HUES48 (cell line): ENCODE results near the gene ZNF213.
"Not testable (repeated sequence)": the region's sequence is repeated elsewhere in the genome, so short reads cannot be mapped to it uniquely, and the experiment has no call there.

ENCODE experiments used
- H3K27ac ChIP-seq: one replicate; pipeline ENCODE4 v1.7.0; 2013; ENCODE audit warnings: low read depth, low read length, inconsistent platforms
- H3K27me3 ChIP-seq: 2 replicates; pipeline ENCODE4 v1.6.1; 2013; ENCODE audit warnings: mild to moderate bottlenecking, low read length; ENCODE audit not compliant: control insufficient read depth, insufficient read depth
- H3K36me3 ChIP-seq: 2 replicates; pipeline ENCODE4 v1.6.1; 2013; ENCODE audit warnings: low read length; ENCODE audit not compliant: control insufficient read depth, insufficient read depth
- H3K4me1 ChIP-seq: 2 replicates; pipeline ENCODE4 v1.6.1; 2013; ENCODE audit warnings: mild to moderate bottlenecking, low read length; ENCODE audit not compliant: control insufficient read depth, insufficient read depth
- H3K4me3 ChIP-seq: 2 replicates; pipeline ENCODE4 v1.5.1; 2013; ENCODE audit warnings: mild to moderate bottlenecking, low read depth, low read length
- H3K9ac ChIP-seq: 2 replicates; pipeline ENCODE4 v1.6.1; 2013; ENCODE audit warnings: mild to moderate bottlenecking, low read depth, low read length, moderate library complexity
- H3K9me3 ChIP-seq: 2 replicates; pipeline ENCODE4 v1.6.1; 2013; ENCODE audit warnings: low read length; ENCODE audit not compliant: control insufficient read depth, insufficient read depth

ZNF213 gene

DNA sequence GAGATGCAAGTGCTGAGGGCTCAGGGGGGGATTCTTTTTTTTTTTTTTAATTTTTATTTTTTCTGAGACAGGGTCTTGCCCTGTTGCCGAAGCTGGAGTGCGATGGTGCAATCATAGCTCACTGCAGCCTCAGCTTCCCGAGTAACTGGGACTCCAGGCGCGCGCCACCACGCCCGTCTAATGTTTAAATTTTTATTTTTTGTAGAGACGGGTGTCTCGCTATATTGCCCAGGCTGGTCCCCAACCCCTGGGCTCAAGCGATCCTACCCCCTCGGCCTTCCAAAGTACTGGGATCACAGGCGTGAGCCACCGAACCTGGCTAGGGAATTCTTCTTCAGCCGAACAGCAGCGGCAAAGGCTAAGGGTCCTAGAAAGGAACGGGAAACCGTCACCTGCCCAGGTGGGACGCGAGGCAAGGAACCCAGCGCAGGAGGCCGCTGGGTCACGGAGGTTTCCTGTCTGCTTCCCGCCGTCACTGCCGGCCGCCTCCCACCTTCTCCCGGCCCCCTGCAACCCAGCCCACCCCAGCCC lies 39.9 kb downstream of the ZNF213 start:
- H3K9ac ChIP-seq, result no peak overlapping the region
- H3K27me3 ChIP-seq, result peaks cover 22% of the 10 kb centered on the region
- peak overlapping the region; percentile 62 for H3K4me3 ChIP-seq

DNA sequence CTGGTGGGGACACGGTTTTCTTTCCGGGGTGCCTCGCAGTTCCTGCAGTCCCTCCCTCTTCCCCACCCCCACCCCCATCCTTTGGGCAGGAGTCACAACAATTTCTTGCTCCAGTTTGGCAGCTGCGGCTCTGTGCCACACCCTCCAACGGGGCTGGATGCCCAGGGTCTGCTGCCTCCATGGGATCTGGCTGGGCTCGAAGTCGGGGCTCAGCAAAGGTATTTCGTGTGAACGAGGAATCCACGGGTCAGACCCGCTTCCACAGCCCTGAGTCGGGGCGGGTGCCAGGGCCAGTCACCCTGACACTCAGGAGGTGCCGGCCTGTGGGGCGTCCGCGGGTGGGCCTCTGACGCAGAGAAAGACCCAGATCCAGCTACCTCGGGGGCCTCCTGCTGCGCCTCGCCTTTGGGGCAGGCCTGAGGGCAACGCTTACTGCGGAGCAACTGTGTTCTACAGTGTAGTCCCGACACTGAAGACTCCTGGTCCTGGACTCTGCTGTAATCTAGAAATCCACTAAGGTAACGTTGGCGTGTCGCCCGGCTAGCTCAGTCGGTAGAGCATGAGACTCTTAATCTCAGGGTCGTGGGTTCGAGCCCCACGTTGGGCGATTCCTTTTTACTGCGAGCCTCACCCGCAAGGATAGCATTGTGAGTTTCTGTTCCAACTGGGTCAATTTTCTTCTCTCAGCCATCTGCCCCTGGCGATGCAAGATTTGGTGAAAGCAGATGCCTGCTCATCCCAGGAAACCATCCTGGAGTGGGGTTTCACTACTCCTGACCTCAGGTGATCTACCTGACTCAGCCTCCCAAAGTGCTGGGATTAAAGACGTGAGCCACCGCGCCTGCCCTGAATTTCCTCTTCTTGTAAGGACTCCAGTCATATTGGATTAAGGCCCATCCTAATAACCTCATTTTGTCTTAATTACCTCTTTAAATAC lies 40.6 kb downstream of the ZNF213 start:
- Histone ChIP-seq H3K36me3 (no peaks in the 10 kb centered on the region), H3K27me3 (peaks cover 15% of the 10 kb centered on the region), H3K4me3 (peak overlapping the region; percentile 62), H3K4me1 (peaks cover 4% of the 10 kb centered on the region; the same call in 1 of the 2 replicates), H3K9me3 (no peaks in the 10 kb centered on the region), H3K27ac (no peak overlapping the region), H3K9ac (no peak overlapping the region)

More for the DNA sequence above, 39.9 kb downstream of the ZNF213 start:
- Histone ChIP-seq H3K4me1 (peaks cover 4% of the 10 kb centered on the region; the same call in 1 of the 2 replicates), H3K9me3 (no peaks in the 10 kb centered on the region), H3K36me3 (no peaks in the 10 kb centered on the region), H3K27ac (no peak overlapping the region)

DNA sequence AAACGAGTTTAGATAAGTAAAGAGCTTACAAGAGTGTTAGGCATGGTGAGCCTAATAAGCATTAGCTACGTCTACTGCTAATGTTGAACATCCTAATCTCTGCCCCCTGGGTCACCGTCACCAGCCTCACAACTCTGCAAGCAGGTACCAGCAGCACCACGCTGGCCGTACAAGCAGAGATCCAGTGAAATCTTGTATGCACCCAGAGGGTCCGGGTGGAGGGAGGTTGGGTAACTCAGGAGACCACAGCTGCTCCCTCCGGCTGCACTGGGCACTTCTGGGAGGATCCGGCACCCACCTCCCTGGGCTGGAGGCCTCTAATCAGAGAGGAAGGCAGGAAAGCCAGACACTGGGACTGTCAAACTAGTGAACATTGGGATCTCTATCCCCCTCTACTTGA lies 44.8 kb downstream of the ZNF213 start:
- Histone ChIP-seq H3K9me3 (no peaks in the 10 kb centered on the region), H3K27me3 (peaks cover 22% of the 10 kb centered on the region), H3K36me3 (no peaks in the 10 kb centered on the region), H3K9ac (no peak overlapping the region), H3K27ac (no peak overlapping the region), H3K4me1 (no peaks in the 10 kb centered on the region), H3K4me3 (no peak overlapping the region)

DNA sequence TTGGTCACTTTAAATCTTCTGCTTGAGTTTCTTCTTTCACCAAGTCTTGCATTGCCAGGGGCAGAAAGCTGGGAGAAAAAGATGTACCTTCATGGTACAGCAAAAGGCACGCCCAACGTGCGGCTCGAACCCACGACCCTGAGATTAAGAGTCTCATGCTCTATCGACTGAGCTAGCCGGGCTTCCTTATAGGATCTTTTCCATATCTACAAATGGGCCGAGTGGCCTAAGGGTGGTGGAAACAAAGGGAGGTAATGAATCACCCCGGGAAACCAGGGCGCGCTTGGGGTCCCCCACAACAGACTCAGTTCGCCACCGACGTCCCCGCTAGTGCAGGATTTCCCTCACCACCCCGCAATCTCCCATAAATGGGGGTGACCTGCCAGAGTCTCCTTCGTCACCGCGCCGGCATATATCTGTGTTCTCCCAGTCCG lies 45.6 kb downstream of the ZNF213 start:
- Histone ChIP-seq H3K4me1 (no peaks in the 10 kb centered on the region), H3K4me3 (peak overlapping the region; percentile 61), H3K9ac (no peak overlapping the region), H3K9me3 (no peaks in the 10 kb centered on the region), H3K27me3 (peaks cover 20% of the 10 kb centered on the region), H3K27ac (no peak overlapping the region), H3K36me3 (no peaks in the 10 kb centered on the region)

DNA sequence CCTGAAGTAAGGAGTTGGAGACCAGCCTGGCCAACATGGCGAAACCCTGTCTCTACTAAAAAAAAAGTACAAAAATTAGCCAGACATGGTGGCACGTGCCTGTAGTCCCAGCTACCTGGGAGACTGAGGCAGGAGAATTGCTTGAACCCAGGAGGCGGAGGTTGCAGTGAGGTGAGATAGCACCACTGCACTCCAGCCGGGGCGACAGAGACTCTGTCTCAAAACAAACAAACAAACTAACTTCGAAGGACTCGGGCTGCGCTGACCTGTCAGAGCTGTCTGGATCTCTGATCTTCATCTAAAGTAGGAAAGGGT lies 47.4 kb downstream of the ZNF213 start:
- not testable (repeated sequence) for H3K9ac ChIP-seq, H3K27ac ChIP-seq, H3K9me3 ChIP-seq, H3K4me1 ChIP-seq, H3K36me3 ChIP-seq
- peak overlapping the region; percentile 82; the same call in 1 of the 2 replicates for H3K4me3 ChIP-seq
- peaks cover 20% of the 10 kb centered on the region for H3K27me3 ChIP-seq

GRCh38 chr16:3182608-3183444 lies 48.0 kb downstream of the ZNF213 start:
- Histone ChIP-seq H3K27ac (no peak overlapping the region), H3K27me3 (peaks cover 20% of the 10 kb centered on the region), H3K9ac (no peak overlapping the region), H3K9me3 (no peaks in the 10 kb centered on the region), H3K4me3 (peak overlapping the region; percentile 82), H3K4me1 (no peaks in the 10 kb centered on the region), H3K36me3 (no peaks in the 10 kb centered on the region)

DNA sequence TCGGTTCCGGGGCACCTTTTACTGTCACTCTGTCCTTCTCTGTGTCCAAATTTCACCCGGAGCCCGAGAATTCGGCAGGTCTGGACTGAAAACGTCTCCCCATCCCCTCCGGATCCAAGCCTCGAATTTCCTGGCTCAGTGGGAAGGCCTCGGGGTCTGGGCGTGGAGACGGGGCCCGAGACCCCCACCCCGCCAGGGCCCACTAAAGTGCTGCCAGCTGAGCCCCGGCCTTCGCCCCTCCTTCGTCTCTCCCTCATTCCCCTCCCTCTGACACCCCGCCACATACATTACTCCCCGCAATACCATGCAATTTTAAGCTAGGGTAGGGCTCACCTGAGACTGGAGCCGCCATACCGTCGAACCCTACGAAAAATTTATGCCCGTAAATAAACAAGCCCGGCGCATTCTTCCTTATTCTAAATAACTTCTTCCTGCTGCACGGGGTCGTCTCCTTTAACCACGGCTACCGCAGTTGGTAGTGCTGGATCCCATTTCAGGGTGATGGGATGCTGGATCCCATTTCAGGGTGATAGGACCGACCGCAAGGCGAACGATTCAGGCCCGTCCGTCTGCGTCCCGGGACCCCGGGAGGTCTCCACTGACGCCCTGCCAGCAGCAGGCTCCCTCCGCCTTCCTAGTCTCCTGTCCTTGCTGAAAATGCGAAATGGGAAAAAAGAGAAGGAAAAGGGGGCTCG lies 48.8 kb downstream of the ZNF213 start:
- Histone ChIP-seq H3K27ac (no peak overlapping the region), H3K4me3 (peak overlapping the region; percentile 82)

DNA sequence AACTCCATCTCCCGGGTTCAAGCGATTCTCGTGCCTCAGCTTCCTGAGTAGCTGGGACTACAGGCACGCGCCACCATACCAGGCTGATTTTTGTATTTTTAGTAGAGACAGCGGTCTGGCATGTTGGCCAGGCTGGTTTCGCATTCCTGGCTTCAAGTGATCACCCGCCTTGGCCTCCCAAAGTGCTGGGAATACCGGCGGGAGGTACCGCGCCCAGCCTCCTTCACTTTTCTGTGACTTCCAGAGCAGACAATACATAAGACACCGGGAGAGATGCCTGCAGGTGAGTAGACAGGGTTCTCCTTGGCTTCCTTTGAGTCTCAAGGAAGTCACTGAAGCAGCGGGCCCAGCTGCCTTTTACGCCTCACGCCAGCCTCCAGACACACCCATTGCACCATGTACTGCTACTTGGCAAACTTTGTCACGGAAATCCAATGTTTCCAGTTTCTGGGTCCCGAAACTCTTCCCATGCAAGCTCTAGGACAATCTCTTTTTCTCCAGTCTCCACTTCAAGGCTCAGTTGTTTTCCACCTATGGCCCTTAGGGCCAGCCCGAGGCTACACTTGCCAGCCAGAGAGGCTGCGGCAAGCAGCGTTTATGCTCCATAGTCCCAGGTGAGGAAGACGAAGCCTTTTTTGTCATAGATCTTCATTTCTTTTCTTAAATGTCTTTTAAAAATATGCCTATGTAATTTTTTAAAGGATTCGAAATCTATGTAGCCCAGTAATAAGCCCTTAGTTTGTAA lies 52.3 kb downstream of the ZNF213 start:
- H3K9ac ChIP-seq, result no peak overlapping the region
- H3K4me1 ChIP-seq, result peaks cover 7% of the 10 kb centered on the region; the same call in 1 of the 2 replicates
- no peaks in the 10 kb centered on the region for H3K36me3 ChIP-seq
- H3K9me3 ChIP-seq, result no peaks in the 10 kb centered on the region
- H3K27ac ChIP-seq, result no peak overlapping the region
- peak overlapping the region; percentile 97; the same call in 1 of the 2 replicates for H3K4me3 ChIP-seq
- peaks cover 29% of the 10 kb centered on the region for H3K27me3 ChIP-seq

More for the DNA sequence above, 48.8 kb downstream of the ZNF213 start:
- Histone ChIP-seq H3K27me3 (peaks cover 20% of the 10 kb centered on the region), H3K9me3 (no peaks in the 10 kb centered on the region), H3K4me1 (no peaks in the 10 kb centered on the region), H3K9ac (no peak overlapping the region), H3K36me3 (no peaks in the 10 kb centered on the region)

DNA sequence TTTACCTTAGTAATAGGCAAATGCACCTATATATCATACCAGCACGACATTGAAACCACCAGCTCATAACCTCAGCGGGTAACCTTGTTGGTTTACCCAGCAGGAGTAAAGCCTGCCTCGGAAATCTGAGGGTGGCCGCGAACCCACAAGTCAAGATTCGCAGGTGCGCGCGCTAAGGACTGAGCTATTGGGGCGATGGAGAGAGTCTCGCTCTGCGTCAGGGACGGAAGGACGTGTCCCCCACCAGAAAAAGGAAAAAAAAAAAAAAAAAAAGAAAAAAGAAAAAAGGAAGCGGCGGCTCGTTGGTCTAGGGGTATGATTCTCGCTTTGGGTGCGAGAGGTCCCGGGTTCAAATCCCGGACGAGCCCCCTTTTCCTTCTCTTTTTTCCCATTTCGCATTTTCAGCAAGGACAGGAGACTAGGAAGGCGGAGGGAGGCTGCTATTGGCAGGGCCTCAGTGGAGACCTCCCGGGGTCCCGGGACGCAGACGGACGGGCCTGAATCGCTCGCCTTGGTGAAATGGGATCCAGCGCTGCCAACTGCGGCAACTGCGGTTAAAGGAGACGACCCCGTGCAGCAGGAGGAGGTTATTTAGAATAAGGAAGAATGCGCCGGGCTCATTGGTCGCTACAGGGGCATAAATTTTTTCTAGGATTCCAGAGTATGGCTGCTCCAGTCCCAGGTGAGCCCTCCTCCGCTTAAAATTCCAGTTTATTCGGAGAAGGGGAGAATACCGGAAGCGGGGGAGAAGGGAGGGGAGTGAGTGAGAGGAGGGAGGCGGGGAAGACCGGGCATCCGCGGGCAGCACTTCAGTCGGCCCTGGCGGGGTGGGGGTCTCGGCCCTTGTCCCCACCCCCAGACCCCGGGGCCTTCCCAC lies 53.2 kb downstream of the ZNF213 start, which contains the start of gene OR1F1:
Gene OR1F1, plus strand, starts transcription at position 407 of the 877 bp plus-strand sequence.
- peaks cover 32% of the 10 kb centered on the region for H3K27me3 ChIP-seq
- no peaks in the 10 kb centered on the region for H3K36me3 ChIP-seq
- no peaks in the 10 kb centered on the region for H3K9me3 ChIP-seq
- peak within 1 kb of the TSS; percentile 97 for H3K4me3 ChIP-seq
- peak within 1 kb of the TSS; percentile 39; the same call in 1 of the 2 replicates for H3K9ac ChIP-seq
- H3K4me1 ChIP-seq, result peaks cover 7% of the 10 kb centered on the region; the same call in 1 of the 2 replicates
- peak within 1 kb of the TSS; percentile 6 for H3K27ac ChIP-seq
